Mesenchymal stem cell (in vitro differentiated cells and primary cell): ENCODE measurements around the gene B3GALT6.

Source experiments
- DNase-seq: peaks from one replicate; pipeline ENCODE4 v3.0.0-alpha.2; 2013
- H2AFZ ChIP-seq: one replicate; pipeline ENCODE4 v1.6.1; 2013; ENCODE audit warnings: low read depth, mild to moderate bottlenecking, control low read depth, inconsistent platforms, low read length, moderate library complexity
- H2AK5ac ChIP-seq: 2 replicates; pipeline ENCODE4 v1.6.1; 2013; ENCODE audit warnings: low read length, moderate library complexity, mild to moderate bottlenecking, inconsistent platforms; ENCODE audit not compliant: severe bottlenecking
- H2BK120ac ChIP-seq: one replicate; pipeline ENCODE4 v1.6.1; 2013; ENCODE audit warnings: low read depth, mild to moderate bottlenecking, inconsistent platforms, low read length, moderate library complexity
- H2BK12ac ChIP-seq, 2 experiments: one replicate each; pipeline ENCODE4 v1.6.1; 2013; ENCODE audit warnings: inconsistent platforms in 2 of 2, low read length in 2 of 2, mild to moderate bottlenecking in 2 of 2, moderate library complexity in 2 of 2, control low read depth in 1 of 2
- H2BK15ac ChIP-seq: one replicate; pipeline ENCODE4 v1.6.1; 2013; ENCODE audit warnings: mild to moderate bottlenecking, low read depth, inconsistent platforms; ENCODE audit not compliant: poor library complexity, severe bottlenecking
- H2BK5ac ChIP-seq: 2 replicates; pipeline ENCODE4 v1.6.1; 2013; ENCODE audit warnings: low read depth, mild to moderate bottlenecking, low read length, control low read depth, inconsistent platforms; ENCODE audit not compliant: poor library complexity, severe bottlenecking
- H3K14ac ChIP-seq, 2 experiments: one replicate each; pipeline ENCODE4 v1.6.1; 2013; ENCODE audit warnings: inconsistent platforms in 2 of 2, low read length in 2 of 2, control low read depth in 1 of 2, mild to moderate bottlenecking in 1 of 2, moderate library complexity in 1 of 2
- H3K18ac ChIP-seq, 2 experiments: one replicate each; pipeline ENCODE4 v1.6.1; 2013; ENCODE audit warnings: inconsistent platforms in 2 of 2, low read length in 2 of 2, control low read depth in 1 of 2, low read depth in 1 of 2, mild to moderate bottlenecking in 1 of 2
- H3K23ac ChIP-seq, 2 experiments: one replicate each; pipeline ENCODE4 v1.6.1; 2013; ENCODE audit warnings: inconsistent platforms in 2 of 2, low read length in 2 of 2, mild to moderate bottlenecking in 2 of 2, moderate library complexity in 2 of 2, control low read depth in 1 of 2
- H3K27ac ChIP-seq: 2 replicates; pipeline ENCODE4 v1.5.1; 2013; ENCODE audit warnings: mild to moderate bottlenecking, moderate library complexity, low read length, control low read depth, inconsistent platforms; ENCODE audit not compliant: poor library complexity, severe bottlenecking
- H3K27me3 ChIP-seq, 2 experiments: 2 replicates each; pipeline versions ENCODE4 v1.6.1 to v1.7.0; 2013; ENCODE audit warnings: low read length in 2 of 2, mild to moderate bottlenecking in 2 of 2, moderate library complexity in 2 of 2, control low read depth in 1 of 2, inconsistent platforms in 1 of 2; ENCODE audit not compliant: control insufficient read depth in 1 of 2, insufficient read depth in 1 of 2
- H3K36me3 ChIP-seq, 2 experiments: 2 replicates each; pipeline versions ENCODE4 v1.6.1 to v1.7.0; 2013; ENCODE audit warnings: low read length in 2 of 2, control low read depth in 1 of 2, inconsistent platforms in 1 of 2, low read depth in 1 of 2, mild to moderate bottlenecking in 1 of 2; ENCODE audit not compliant: insufficient read depth in 2 of 2, control insufficient read depth in 1 of 2
- H3K4ac ChIP-seq, 2 experiments: one replicate each; pipeline ENCODE4 v1.6.1; 2013; ENCODE audit warnings: inconsistent platforms in 2 of 2, low read length in 2 of 2, mild to moderate bottlenecking in 2 of 2, moderate library complexity in 2 of 2, control low read depth in 1 of 2, low read depth in 1 of 2
- H3K4me1 ChIP-seq: 2 replicates; pipeline ENCODE4 v1.6.1; 2013; ENCODE audit warnings: low read depth, low read length, control low read depth; ENCODE audit not compliant: control insufficient read depth, insufficient read depth
- H3K4me2 ChIP-seq: 2 replicates; pipeline ENCODE4 v1.6.1; 2013; ENCODE audit warnings: low read length, mild to moderate bottlenecking, inconsistent platforms; ENCODE audit not compliant: poor library complexity, severe bottlenecking
- H3K4me3 ChIP-seq, 2 experiments: 2 replicates each; pipeline versions ENCODE4 v1.5.1 to v1.7.0; 2013; ENCODE audit warnings: low read length in 2 of 2, mild to moderate bottlenecking in 2 of 2, control low read depth in 1 of 2, low read depth in 1 of 2; ENCODE audit not compliant: insufficient read depth in 1 of 2
- H3K79me1 ChIP-seq: replicated peaks from 2 replicates; pipeline ENCODE4 v1.6.1; 2013; ENCODE audit warnings: mild to moderate bottlenecking, control low read depth, low read length, inconsistent platforms; ENCODE audit not compliant: poor library complexity, severe bottlenecking
- H3K9ac ChIP-seq: 2 replicates; pipeline ENCODE4 v1.7.0; 2013; ENCODE audit warnings: mild to moderate bottlenecking, low read length, moderate library complexity
- H3K9me3 ChIP-seq: 2 replicates; pipeline ENCODE4 v1.7.0; 2013; ENCODE audit warnings: mild to moderate bottlenecking, low read length; ENCODE audit not compliant: control insufficient read depth
- H4K8ac ChIP-seq: one replicate; pipeline ENCODE4 v1.6.1; 2013; ENCODE audit warnings: inconsistent platforms, mild to moderate bottlenecking, low read length, moderate library complexity
- H4K91ac ChIP-seq: one replicate; pipeline ENCODE4 v1.6.1; 2013; ENCODE audit warnings: mild to moderate bottlenecking, low read length, inconsistent platforms
- WGBS: methylation state at CpG from one replicate; pipeline ENCODE4 v1.1.7; 2013; ENCODE audit warnings: mixed read lengths; 5-methylcytosine and 5-hydroxymethylcytosine counted together

The B3GALT6 gene

GRCh38 chr1:1219341-1219740 is 12.7 kb upstream of the B3GALT6 start:
- H3K4ac ChIP-seq = no peak overlapping the region
- H4K8ac ChIP-seq = no peak overlapping the region
- H2BK5ac ChIP-seq = no peak overlapping the region
- H2BK12ac ChIP-seq = no peak overlapping the region
- 98% methylated on average over 20 of the region's 20 CpGs for WGBS
- DNase-seq = no peak
- H3K18ac ChIP-seq = no peak overlapping the region
- H3K4me3 ChIP-seq = no peak overlapping the region
- H2AFZ ChIP-seq = no peak overlapping the region
- H3K23ac ChIP-seq = no peak overlapping the region
- H2AK5ac ChIP-seq = no peak overlapping the region
- no peaks in the 10 kb centered on the region for H3K9me3 ChIP-seq
- no peak overlapping the region for H3K9ac ChIP-seq
- no peaks in the 10 kb centered on the region for H3K27me3 ChIP-seq
- H3K4me1 ChIP-seq = peaks cover 49% of the 10 kb centered on the region
- H3K79me1 ChIP-seq = peaks cover 45% of the 10 kb centered on the region
- H4K91ac ChIP-seq = no peak overlapping the region
- no peak overlapping the region for H2BK120ac ChIP-seq
- H3K27ac ChIP-seq = no peak overlapping the region
- H3K4me2 ChIP-seq = no peak overlapping the region
- H3K14ac ChIP-seq = no peak overlapping the region
- H2BK15ac ChIP-seq = no peak overlapping the region
- peaks cover 64 to 93% of the 10 kb centered on the region in 2 experiments for H3K36me3 ChIP-seq

DNA sequence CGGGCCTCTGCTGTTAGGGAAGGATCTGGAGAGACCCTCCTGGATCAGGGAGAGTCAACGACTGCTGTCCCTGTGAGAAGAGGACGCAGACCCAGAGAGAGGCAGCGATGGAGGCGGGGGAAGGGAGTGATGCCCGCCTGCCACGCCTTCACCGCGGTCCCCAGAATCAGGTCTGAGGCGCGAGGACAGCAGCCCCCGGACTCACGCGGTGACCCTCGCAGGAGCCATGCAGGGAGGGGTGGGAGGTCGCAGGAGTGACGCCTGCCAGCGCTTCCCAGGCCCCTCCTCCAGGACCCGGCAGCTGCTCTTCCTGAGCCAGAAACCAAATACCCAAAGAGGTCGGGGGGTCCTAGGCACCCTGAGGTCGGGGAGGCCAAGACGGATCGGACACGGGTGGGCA is 11.8 kb upstream of the B3GALT6 start:
- H4K8ac ChIP-seq = no peak overlapping the region
- H2AFZ ChIP-seq = no peak overlapping the region
- DNase-seq = no peak
- peaks cover 72 to 99% of the 10 kb centered on the region in 2 experiments for H3K36me3 ChIP-seq
- H2BK12ac ChIP-seq = no peak overlapping the region
- H3K14ac ChIP-seq = no peak overlapping the region
- no peak overlapping the region for H3K18ac ChIP-seq
- 96% methylated on average over 24 of the region's 24 CpGs for WGBS
- no peak overlapping the region for H2BK120ac ChIP-seq
- H2BK15ac ChIP-seq = no peak overlapping the region
- peaks cover 54% of the 10 kb centered on the region for H3K79me1 ChIP-seq
- H3K4me1 ChIP-seq = peaks cover 41% of the 10 kb centered on the region
- H3K4me2 ChIP-seq = no peak overlapping the region
- H3K4me3 ChIP-seq = no peak overlapping the region
- no peak overlapping the region for H3K9ac ChIP-seq
- no peak overlapping the region for H2BK5ac ChIP-seq
- H3K9me3 ChIP-seq = no peaks in the 10 kb centered on the region
- H3K27ac ChIP-seq = no peak overlapping the region
- no peak overlapping the region for H2AK5ac ChIP-seq
- H3K27me3 ChIP-seq = no peaks in the 10 kb centered on the region
- no peak overlapping the region for H3K23ac ChIP-seq
- no peak overlapping the region for H3K4ac ChIP-seq
- no peak overlapping the region for H4K91ac ChIP-seq

GRCh38 chr1:1221887-1222574 is 10.0 kb upstream of the B3GALT6 start:
- Histone ChIP-seq H3K4me1 (peaks cover 30% of the 10 kb centered on the region), H2BK15ac (no peak overlapping the region), H3K4me3 (no peak overlapping the region), H3K18ac (no peak overlapping the region), H3K79me1 (peaks cover 52% of the 10 kb centered on the region), H3K9me3 (no peaks in the 10 kb centered on the region), H3K36me3 (peaks cover 75 to 99% of the 10 kb centered on the region in 2 experiments), H4K8ac (no peak overlapping the region), H2BK5ac (no peak overlapping the region), H3K14ac (no peak overlapping the region), H3K27ac (no peak overlapping the region), H2AFZ (no peak overlapping the region), H3K9ac (no peak overlapping the region), H3K23ac (no peak overlapping the region), H2BK12ac (no peak overlapping the region), H2AK5ac (no peak overlapping the region), H3K4me2 (no peak overlapping the region), H4K91ac (no peak overlapping the region), H3K4ac (no peak overlapping the region), H3K27me3 (no peaks in the 10 kb centered on the region), H2BK120ac (no peak overlapping the region)
- DNase-seq = no peak
- 96% methylated on average over 30 of the region's 30 CpGs for WGBS

- Histone ChIP-seq H3K36me3 (peaks cover 73 to 99% of the 10 kb centered on the region in 2 experiments), H2BK12ac (no peak overlapping the region), H3K4me1 (peaks cover 24% of the 10 kb centered on the region), H3K9ac (no peak overlapping the region), H3K9me3 (no peaks in the 10 kb centered on the region), H4K8ac (no peak overlapping the region), H3K14ac (no peak overlapping the region), H2BK15ac (no peak overlapping the region), H3K27me3 (no peaks in the 10 kb centered on the region), H3K4me3 (peak overlapping the region in 1 of 2 experiments; percentile 15), H3K27ac (no peak overlapping the region), H3K4ac (no peak overlapping the region), H3K23ac (no peak overlapping the region), H2AK5ac (no peak overlapping the region), H2BK120ac (no peak overlapping the region), H3K4me2 (no peak overlapping the region), H2AFZ (no peak overlapping the region), H3K79me1 (peaks cover 55% of the 10 kb centered on the region), H3K18ac (no peak overlapping the region), H4K91ac (peak overlapping the region; percentile 12), H2BK5ac (no peak overlapping the region)
- 97% methylated on average over 44 of the region's 44 CpGs for WGBS
- no peak for DNase-seq
These were observed 9.3 kb upstream of the B3GALT6 start for GRCh38 chr1:1222575-1223225.
